Esophagus muscularis mucosa (tissue), 4 donors: ENCODE measurements around the gene KLHL10. TPM values are rescaled to one million over a fixed set of nuclear protein-coding genes. Genes with fewer than 3 reads are reported as not detected.

Experiments used
- DNase-seq: peaks from one replicate; pipeline ENCODE4 v3.0.0-alpha.2; 2017; ENCODE audit errors: extremely low spot score
- H3K27ac ChIP-seq, 4 donors: fragments of 200-600 bp; sonication (generic); replicated peaks in 1 of 4; 1 replicate in 3 of 4; 2 replicates in 1 of 4; pipeline ENCODE4 v1.5.1; 2016 to 2019; ENCODE audit warnings: mild to moderate bottlenecking in 1 of 4
- H3K27me3 ChIP-seq, 4 donors: fragments of 200-600 bp; sonication (generic); one replicate each; pipeline versions ENCODE4 v1.5.1 to v1.6.0; 2016 to 2019
- H3K36me3 ChIP-seq, 4 donors: fragments of 200-600 bp; sonication (generic); one replicate each; pipeline ENCODE4 v1.5.1; 2016 to 2019
- H3K4me1 ChIP-seq, 4 donors: fragments of 200-600 bp; sonication (generic); one replicate each; pipeline ENCODE4 v1.5.1; 2016 to 2019
- H3K4me3 ChIP-seq, 4 donors: fragments of 200-600 bp; sonication (generic); 1 replicate in 2 of 4; 2 replicates in 2 of 4; pipeline ENCODE4 v1.5.1; 2016 to 2019; ENCODE audit warnings: mild to moderate bottlenecking in 4 of 4, moderate library complexity in 1 of 4
- H3K9me3 ChIP-seq, 4 donors: fragments of 200-600 bp; sonication (generic); 1 replicate in 3 of 4; 2 replicates in 1 of 4; pipeline ENCODE4 v1.5.1; 2016 to 2019
- CTCF ChIP-seq, 3 experiments: fragments of 200-600 bp in 2 of 3; fragments of 450-650 bp in 1 of 3; sonication (generic) in 2 of 3; IDR thresholded peaks; one replicate each; pipeline ENCODE4 v1.5.1; 2017 to 2019; ENCODE audit warnings: antibody characterized with exemption in 3 of 3, mild to moderate bottlenecking in 2 of 3, moderate library complexity in 1 of 3
- EP300 ChIP-seq: sonication (generic); formaldehyde crosslinking; IDR thresholded peaks from one replicate; pipeline ENCODE4 v1.6.1; 2017; ENCODE audit warnings: antibody characterized with exemption
- POLR2A ChIP-seq: fragments of 450-650 bp; IDR thresholded peaks from one replicate; pipeline ENCODE4 v1.6.1; 2017; ENCODE audit warnings: antibody characterized with exemption, moderate library complexity, mild to moderate bottlenecking, low read depth
- POLR2AphosphoS5 ChIP-seq, 2 donors: sonication (generic); formaldehyde crosslinking; IDR thresholded peaks; one replicate each; pipeline ENCODE4 v1.6.1; 2017; ENCODE audit warnings: antibody characterized with exemption in 2 of 2
- WGBS: methylation state at CpG from one replicate; pipeline ENCODE4 v1.1.5; 2018; 5-methylcytosine and 5-hydroxymethylcytosine counted together
- intact Hi-C: fragments of 100-400 bp; cut with DNase I; formaldehyde crosslinking; loops from one replicate; pipeline ENCODE4 v1.15.1; 2023
- total RNA-seq, 4 donors: library from RNA; depleted of rRNA; stranded (reverse); fragments of >200 nt; gene quantifications; one replicate each; pipeline versions ENCODE4 v1.1.0 to v1.2.1, GENCODE V29; 2016

The KLHL10 gene
- total RNA-seq, 4 donors from 2014 or later: 1.7 to 3.0 (median 2.7) TPM

GRCh38 chr17:41796121-41796895 is 41.3 kb upstream of the KLHL10 start:
- DNase-seq: no peak
- H3K27ac ChIP-seq: no peak overlapping the region
- no peaks in the 10 kb centered on the region for H3K36me3 ChIP-seq
- peaks cover 0 to 17% (median 0%) of the 10 kb centered on the region in 4 donors for H3K27me3 ChIP-seq
- no peak for TF ChIP-seq EP300
- no peak for TF ChIP-seq POLR2A
- no peak for TF ChIP-seq CTCF (IDR thresholded peaks at IDR 0.05)
- TF ChIP-seq POLR2AphosphoS5 (IDR thresholded peaks at IDR 0.05): no peak
- H3K9me3 ChIP-seq: no peaks in the 10 kb centered on the region
- intact Hi-C loops: no loop called here
- H3K4me1 ChIP-seq: peaks cover 15 to 32% (median 26%) of the 10 kb centered on the region in 4 donors
- WGBS: 88% methylated on average over 10 of the region's 10 CpGs
- H3K4me3 ChIP-seq: no peak overlapping the region

- intact Hi-C loops: no loop called here
- Histone ChIP-seq H3K4me3 (no peak overlapping the region), H3K27ac (no peak overlapping the region), H3K9me3 (no peaks in the 10 kb centered on the region), H3K27me3 (peaks cover 0 to 17% (median 0%) of the 10 kb centered on the region in 4 donors), H3K4me1 (peaks cover 18 to 29% (median 26%) of the 10 kb centered on the region in 4 donors), H3K36me3 (peaks cover 0 to 2% (median under 1%) of the 10 kb centered on the region in 4 donors)
- 87% methylated on average over 3 of the region's 3 CpGs for WGBS
- no peak for DNase-seq
- TF ChIP-seq EP300 (no peak), POLR2A (no peak), CTCF (IDR thresholded peaks at IDR 0.05) (no peak), POLR2AphosphoS5 (IDR thresholded peaks at IDR 0.05) (no peak)
These were observed 40.2 kb upstream of the KLHL10 start for GRCh38 chr17:41797377-41797776.

GRCh38 chr17:41799366-41799765 is 38.3 kb upstream of the KLHL10 start:
- peaks cover 0 to 17% (median 0%) of the 10 kb centered on the region in 4 donors for H3K27me3 ChIP-seq
- peaks cover 0 to 9% (median 4%) of the 10 kb centered on the region in 4 donors for H3K36me3 ChIP-seq
- no peak overlapping the region for H3K27ac ChIP-seq
- intact Hi-C loops: no loop called here
- H3K4me3 ChIP-seq: no peak overlapping the region
- TF ChIP-seq EP300 (no peak), POLR2A (no peak), CTCF (IDR thresholded peaks at IDR 0.05) (no peak), POLR2AphosphoS5 (IDR thresholded peaks at IDR 0.05) (no peak)
- 80% methylated on average over 8 of the region's 8 CpGs for WGBS
- peaks cover 7 to 14% (median 11%) of the 10 kb centered on the region in 4 donors for H3K4me1 ChIP-seq
- no peaks in the 10 kb centered on the region for H3K9me3 ChIP-seq
- DNase-seq: no peak

- Histone ChIP-seq H3K27me3 (peaks cover 0 to 17% (median 0%) of the 10 kb centered on the region in 4 donors), H3K9me3 (no peaks in the 10 kb centered on the region), H3K27ac (peak overlapping the region in 1 of 4 donors; percentile 28), H3K36me3 (peaks cover 0 to 21% (median 6%) of the 10 kb centered on the region in 4 donors), H3K4me1 (peaks cover 7 to 14% (median 9%) of the 10 kb centered on the region in 4 donors), H3K4me3 (peak overlapping the region in 1 of 4 donors; percentile 23)
- no peak for TF ChIP-seq POLR2A
- no peak for TF ChIP-seq POLR2AphosphoS5 (IDR thresholded peaks at IDR 0.05)
- TF ChIP-seq EP300: no peak
- TF ChIP-seq CTCF (IDR thresholded peaks at IDR 0.05): no peak
- whole genome bisulfite sequencing: 44% methylated on average over 16 of the region's 18 CpGs
- intact Hi-C loops: loop anchor here (1.0 kb wide), 1 partner anchor 62 kb away; no protein-coding TSS in a partner anchor
- DNase-seq: no peak
These were observed 36.8 kb upstream of the KLHL10 start for GRCh38 chr17:41800601-41801373.
